HEK293T (cell line): ENCODE measurements around the gene PCBP2.
"Not testable (repeated sequence)": the region's sequence is repeated elsewhere in the genome, so short reads cannot be mapped to it uniquely, and the experiment has no call there.

ENCODE experiments used
- CTCF ChIA-PET: fragments of 350-600 bp; formaldehyde crosslinking; extraction: SDS; loops from one replicate; lab custom pipeline; 2021; ENCODE audit warnings: antibody characterized with exemption, inconsistent platforms; lab: Yijun Ruan, JAX
- POLR2A ChIA-PET: fragments of 350-600 bp; formaldehyde crosslinking; extraction: SDS; loops from one replicate; lab custom pipeline; 2020; ENCODE audit warnings: antibody characterized with exemption, inconsistent platforms; lab: Yijun Ruan, JAX
- DNase-seq: peaks from one replicate; pipeline ENCODE4 v3.0.0; 2012; ENCODE audit warnings: mixed read lengths; ENCODE audit errors: extremely low spot score
- ARNT ChIP-seq: fragments of 450-650 bp; IDR thresholded peaks from 2 replicates; pipeline ENCODE4 v1.6.1; 2017; ENCODE audit warnings: mild to moderate bottlenecking
- BHLHE40 ChIP-seq: fragments of 450-650 bp; IDR thresholded peaks from 2 replicates; pipeline ENCODE4 v1.6.1; 2016; ENCODE audit warnings: mild to moderate bottlenecking, moderate library complexity, borderline replicate concordance
- CTBP1 ChIP-seq: fragments of 450-650 bp; IDR thresholded peaks from 2 replicates; pipeline ENCODE4 v1.6.1; 2016; ENCODE audit warnings: borderline replicate concordance
- ELF4 ChIP-seq: fragments of 450-650 bp; IDR thresholded peaks from 2 replicates; pipeline ENCODE4 v1.6.1; 2017; ENCODE audit warnings: antibody characterized with exemption
- FOXA1 ChIP-seq: fragments of 450-650 bp; IDR thresholded peaks from 2 replicates; pipeline ENCODE4 v1.6.1; 2016; ENCODE audit warnings: mild to moderate bottlenecking
- FOXK2 ChIP-seq: fragments of 450-650 bp; IDR thresholded peaks from 2 replicates; pipeline ENCODE4 v1.6.1; 2016; ENCODE audit warnings: mild to moderate bottlenecking
- FOXM1 ChIP-seq: fragments of 450-650 bp; IDR thresholded peaks from 2 replicates; pipeline ENCODE4 v1.6.1; 2017; ENCODE audit warnings: mild to moderate bottlenecking, borderline replicate concordance
- HDGF ChIP-seq: fragments of 450-650 bp; IDR thresholded peaks from 2 replicates; pipeline ENCODE4 v1.6.1; 2017; ENCODE audit warnings: antibody characterized with exemption, borderline replicate concordance
- L3MBTL2 ChIP-seq: fragments of 450-650 bp; conservative IDR thresholded peaks from 2 replicates; pipeline ENCODE4 v1.6.1; 2016; ENCODE audit warnings: mild to moderate bottlenecking
- LEF1 ChIP-seq: fragments of 450-650 bp; IDR thresholded peaks from 2 replicates; pipeline ENCODE4 v1.6.1; 2017; ENCODE audit warnings: mild to moderate bottlenecking, borderline replicate concordance
- NFRKB ChIP-seq: fragments of 450-650 bp; IDR thresholded peaks from 2 replicates; pipeline ENCODE4 v1.6.1; 2016; ENCODE audit warnings: mild to moderate bottlenecking, moderate library complexity
- SP1 ChIP-seq: fragments of 450-650 bp; IDR thresholded peaks from 2 replicates; pipeline ENCODE4 v1.6.1; 2017
- SUZ12 ChIP-seq: fragments of 450-650 bp; IDR thresholded peaks from 2 replicates; pipeline ENCODE4 v1.6.1; 2016; ENCODE audit warnings: mild to moderate bottlenecking
- TARDBP ChIP-seq: fragments of 450-650 bp; IDR thresholded peaks from 2 replicates; pipeline ENCODE4 v1.6.1; 2016
- ZNF384 ChIP-seq: fragments of 450-650 bp; IDR thresholded peaks from 2 replicates; pipeline ENCODE4 v1.6.1; 2016
- TF ChIP-seq, protein P1 (sequence below): fragments of 450-650 bp; IDR thresholded peaks from 2 replicates; pipeline ENCODE4 v1.6.1; 2016

The PCBP2 gene

DNA sequence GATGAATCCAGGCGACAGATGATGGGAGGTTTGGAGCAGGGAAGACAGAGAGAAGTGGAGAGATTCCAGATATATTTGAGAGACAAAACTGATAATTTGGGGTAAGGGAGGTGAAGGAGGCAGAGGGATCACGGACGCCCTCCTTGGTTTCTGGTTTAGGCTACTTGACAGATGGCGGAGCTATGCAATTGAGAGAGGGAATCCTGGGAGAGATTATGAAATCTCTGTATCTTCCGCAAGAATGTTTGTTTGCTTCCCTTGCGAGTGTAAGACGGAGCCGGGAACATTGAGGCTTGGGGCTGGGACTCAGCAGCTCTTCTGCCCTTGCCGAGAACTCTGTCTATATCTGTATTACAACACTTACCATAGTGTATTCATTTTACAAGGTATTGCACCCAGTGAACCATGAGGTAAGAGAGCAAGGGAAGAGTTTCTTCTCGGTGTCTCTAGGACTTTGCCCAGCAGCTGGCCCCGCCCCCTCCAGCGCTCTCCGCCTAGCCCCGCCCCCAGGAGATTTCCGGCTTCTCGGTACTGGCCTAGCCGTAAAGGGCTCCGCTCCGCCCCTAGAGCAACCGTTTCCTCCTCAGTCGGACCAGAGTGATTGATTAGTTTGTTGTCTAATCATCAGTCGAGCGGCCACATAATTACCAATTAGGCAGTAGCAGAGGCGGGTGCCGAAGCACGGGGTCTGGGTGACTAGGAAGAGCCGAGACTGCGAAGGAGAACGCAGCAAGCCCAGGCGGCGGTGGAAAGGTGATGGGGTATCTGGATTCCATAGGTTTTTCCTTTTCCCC lies 10.7 kb upstream of the PCBP2 start, which contains the start of gene PRR13:
Gene PRR13, plus strand, starts transcription at position 695 of the 794 bp plus-strand sequence. CDS start 981 bp downstream, outside the sequence.
- TF ChIP-seq ELF4, result peak; percentile 48
- no peak for TF ChIP-seq FOXM1
- TF ChIP-seq, protein P1, sequence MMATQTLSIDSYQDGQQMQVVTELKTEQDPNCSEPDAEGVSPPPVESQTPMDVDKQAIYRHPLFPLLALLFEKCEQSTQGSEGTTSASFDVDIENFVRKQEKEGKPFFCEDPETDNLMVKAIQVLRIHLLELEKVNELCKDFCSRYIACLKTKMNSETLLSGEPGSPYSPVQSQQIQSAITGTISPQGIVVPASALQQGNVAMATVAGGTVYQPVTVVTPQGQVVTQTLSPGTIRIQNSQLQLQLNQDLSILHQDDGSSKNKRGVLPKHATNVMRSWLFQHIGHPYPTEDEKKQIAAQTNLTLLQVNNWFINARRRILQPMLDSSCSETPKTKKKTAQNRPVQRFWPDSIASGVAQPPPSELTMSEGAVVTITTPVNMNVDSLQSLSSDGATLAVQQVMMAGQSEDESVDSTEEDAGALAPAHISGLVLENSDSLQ, result peak; percentile 98
- no peak for TF ChIP-seq NFRKB
- TF ChIP-seq BHLHE40, result no peak
- no peak for TF ChIP-seq SUZ12
- TF ChIP-seq SP1, result no peak
- peak; percentile 81 for TF ChIP-seq L3MBTL2
- TF ChIP-seq FOXK2, result no peak
- ChIA-PET CTCF (interaction anchor here (1.0 to 1.6 kb wide), 4 partner anchors 10 to 89 kb away, joined by 3 to 7 read pairs (median 4); no protein-coding TSS in a partner anchor), POLR2A (interaction anchor here (0.6 to 1.8 kb wide), 18 partner anchors 8 to 229 kb away, joined by 3 to 19 read pairs (median 5); partner anchors contain the start of genes AAAS, SP1 and TARBP2)
- peak; percentile 97 for DNase-seq

GRCh38 chr12:53443955-53444354 lies 7.9 kb upstream of the PCBP2 start:
- ChIA-PET POLR2A (no interaction called here), CTCF (no interaction called here)
- no peak for DNase-seq
- TF ChIP-seq L3MBTL2 (no peak), FOXK2 (no peak), FOXA1 (no peak), TARDBP (no peak), ARNT (no peak), ZNF384 (no peak)
- TF ChIP-seq, protein P1, result no peak

DNA sequence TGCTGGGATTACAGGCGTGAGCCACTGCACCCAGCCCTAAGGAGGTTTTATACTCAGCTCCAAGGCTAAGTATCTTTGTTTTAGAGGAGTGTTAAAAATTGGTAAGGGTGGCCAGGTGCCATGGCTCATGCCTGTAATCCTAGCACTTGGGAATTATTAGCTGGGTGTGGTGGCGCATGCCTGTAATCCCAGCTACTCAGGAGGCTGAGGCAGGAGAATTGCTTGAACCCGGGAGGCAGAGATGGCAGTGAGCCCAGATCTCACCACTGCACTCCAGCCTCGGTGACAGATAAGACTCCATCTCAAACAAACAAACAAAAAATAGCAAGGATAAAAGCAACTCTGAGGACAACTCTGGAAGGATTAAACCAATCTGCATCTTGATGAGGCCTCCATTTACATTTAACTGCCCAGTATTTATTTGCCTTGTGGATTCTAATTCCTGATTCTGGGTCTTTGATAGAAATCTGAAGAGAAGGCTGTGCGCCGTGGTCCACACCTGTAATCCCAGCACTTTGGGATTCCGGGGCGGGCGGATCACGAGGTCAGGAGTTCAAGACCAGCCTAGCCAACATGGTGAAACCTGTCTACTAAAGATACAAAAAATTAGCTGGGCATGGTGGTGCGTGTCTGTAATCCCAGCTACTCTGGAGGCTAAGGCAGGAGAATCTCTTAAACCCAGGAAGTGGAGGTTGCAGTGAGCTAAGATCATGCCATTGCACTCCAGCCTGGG lies 7.1 kb upstream of the PCBP2 start:
- POLR2A ChIA-PET, DNase-seq: not testable (repeated sequence)
- CTCF ChIA-PET, result interaction anchor here (0.6 kb wide), 2 partner anchors 24 to 155 kb away, joined by 3 read pairs; no protein-coding TSS in a partner anchor

DNA sequence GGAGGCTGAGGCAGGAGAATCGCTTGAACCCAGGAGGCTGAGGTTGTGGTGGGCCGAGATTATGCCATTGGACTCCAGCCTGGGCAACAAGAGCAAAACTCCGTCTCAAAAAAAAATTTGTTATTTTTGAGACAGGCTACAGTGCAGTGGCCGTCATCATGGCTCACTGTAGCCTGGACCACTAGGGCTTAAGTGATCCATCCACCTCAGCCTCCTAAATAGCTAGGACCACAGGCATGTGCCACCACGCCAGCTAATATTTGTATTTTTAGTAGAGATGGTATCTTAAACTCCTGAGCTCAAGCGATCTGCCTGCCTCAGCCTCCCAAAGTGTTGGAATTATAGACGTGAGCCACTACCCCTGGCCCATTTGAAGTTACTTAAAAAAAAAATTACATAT lies 966 bp upstream of the PCBP2 start:
- POLR2A ChIA-PET, result interaction anchor here (0.7 to 1.3 kb wide), 7 partner anchors 10 to 130 kb away, joined by 3 to 4 read pairs (median 3); partner anchors contain the start of genes AAAS, SP1 and TARBP2
- no peak for TF ChIP-seq ELF4
- no peak for TF ChIP-seq NFRKB
- no peak for TF ChIP-seq L3MBTL2
- TF ChIP-seq FOXK2, result no peak
- TF ChIP-seq TARDBP, result no peak
- no peak for TF ChIP-seq ARNT
- TF ChIP-seq BHLHE40, result no peak
- no peak for TF ChIP-seq HDGF
- TF ChIP-seq ZNF384, result no peak
- CTCF ChIA-PET, result interaction anchor here (1.4 kb wide), 1 partner anchor 10 kb away, joined by 7 read pairs; the partner anchor contains the start of gene PRR13
- DNase-seq, result no peak

DNA sequence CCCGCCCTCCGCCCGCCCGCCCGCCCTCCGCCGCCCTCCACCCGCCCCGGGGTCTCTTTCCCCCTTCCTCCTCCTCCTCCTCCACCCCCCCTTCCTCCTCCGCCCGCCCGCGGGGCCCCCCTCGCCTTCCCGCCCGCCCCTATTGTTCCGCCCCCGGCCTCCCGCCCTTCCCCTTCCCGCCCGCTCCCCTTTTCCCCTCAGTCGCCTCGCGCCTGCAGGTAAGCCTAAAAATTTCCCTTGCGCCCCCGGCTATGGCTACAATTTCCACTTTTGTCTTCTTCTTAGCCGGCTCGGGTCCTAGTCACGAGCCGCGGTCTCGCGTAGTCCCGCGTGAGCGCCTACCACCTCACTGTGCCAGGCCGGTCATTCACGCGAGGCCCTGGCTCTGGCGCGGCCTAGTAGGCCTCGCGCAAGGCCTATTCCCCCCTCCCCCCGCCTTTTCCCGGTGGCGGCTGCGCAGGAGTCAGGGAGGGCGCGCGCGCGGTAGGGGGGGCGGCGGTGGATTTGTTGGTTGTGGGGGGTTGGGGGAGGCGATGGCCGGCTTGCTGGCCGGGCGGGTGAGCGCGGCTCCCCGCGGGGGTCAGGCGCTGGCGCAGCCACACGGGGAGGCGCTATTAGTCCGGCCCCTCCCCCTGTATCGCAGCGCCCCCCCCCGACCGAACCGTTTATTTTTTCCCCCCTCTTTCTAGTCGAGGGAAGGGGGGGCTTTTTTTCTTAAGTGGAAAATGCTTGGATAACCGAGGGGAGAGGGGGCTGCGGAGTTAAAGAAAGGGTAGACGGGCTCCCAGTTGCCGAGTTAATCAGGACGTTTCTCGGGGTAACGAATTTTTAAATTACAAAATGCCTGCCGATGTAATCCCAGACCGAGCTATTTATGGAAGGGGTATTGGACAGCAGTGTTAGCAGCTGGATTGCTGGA lies 516 bp downstream of the PCBP2 start:
- CTCF ChIA-PET, result interaction anchor here (0.6 kb wide), 1 partner anchor 131 kb away, joined by 3 read pairs; the partner anchor contains the start of gene AAAS
- TF ChIP-seq LEF1 (no peak), ZNF384 (no peak), ARNT (no peak), SP1 (no peak), NFRKB (0 out of 2 replicates have a peak, but pooled peaks have one; percentile 34), FOXM1 (peak; percentile 10; the same call in 1 of the 2 replicates), CTBP1 (0 out of 2 replicates have a peak, but pooled peaks have one; percentile 26), BHLHE40 (no peak), FOXK2 (no peak), L3MBTL2 (peak; percentile 45), TARDBP (no peak), SUZ12 (no peak), FOXA1 (no peak)
- POLR2A ChIA-PET, result interaction anchor here (1.0 to 2.5 kb wide), 3 partner anchors 11 to 131 kb away, joined by 3 to 8 read pairs (median 4); partner anchors contain the start of genes AAAS, PRR13 and TARBP2
- DNase-seq, result peak; percentile 71
